HG02981 (cell line): ENCODE measurements around the gene GNPTAB.
A peak's percentile ranks its signal among the peaks of the same experiment; 100 is the strongest.

Source experiments
- ATAC-seq: cut with Tn5 transposase; IDR thresholded peaks from one replicate; pipeline ENCODE4 v1.9.1; 2021; ENCODE audit warnings: mild to moderate bottlenecking, moderate library complexity; ENCODE audit not compliant: unreplicated experiment

Gene GNPTAB

DNA sequence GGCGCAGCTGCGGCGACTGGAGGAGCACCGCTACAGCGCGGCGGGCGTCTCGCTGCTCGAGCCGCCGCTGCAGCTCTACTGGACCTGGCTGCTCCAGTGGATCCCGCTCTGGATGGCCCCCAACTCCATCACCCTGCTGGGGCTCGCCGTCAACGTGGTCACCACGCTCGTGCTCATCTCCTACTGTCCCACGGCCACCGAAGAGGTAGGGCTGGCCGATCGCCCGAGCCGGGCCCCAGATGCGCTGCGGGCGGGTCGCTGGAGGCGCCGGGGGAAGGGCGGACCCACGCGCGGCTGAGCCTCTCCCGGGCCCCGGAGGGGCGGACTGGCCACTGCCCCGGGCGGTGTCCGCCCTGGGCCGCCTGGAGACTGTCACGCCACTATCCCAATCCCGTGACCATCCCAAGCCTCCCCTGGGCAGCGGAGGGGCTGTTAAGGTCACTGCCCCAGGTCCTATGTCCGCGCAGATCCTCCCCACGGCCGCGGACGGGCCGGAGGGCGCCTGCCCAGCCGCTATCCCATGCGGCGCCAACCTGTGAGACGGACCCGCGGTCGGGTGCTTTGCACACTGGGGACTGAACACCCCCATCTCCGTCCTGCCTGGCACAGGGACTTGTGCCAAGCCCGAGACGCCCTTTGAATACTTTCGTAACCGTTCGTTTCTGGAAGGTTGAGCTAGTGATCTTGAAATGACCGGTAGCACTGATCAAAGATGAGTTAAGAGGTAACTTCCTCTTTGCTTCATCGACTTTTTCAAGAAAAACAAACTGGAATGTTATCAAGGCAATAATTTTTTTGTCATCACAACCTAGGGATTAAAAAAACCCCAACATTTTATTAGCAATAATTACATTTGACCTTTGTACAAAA is 132.6 kb downstream of the GNPTAB start:
- peak; percentile 29 for ATAC-seq

DNA sequence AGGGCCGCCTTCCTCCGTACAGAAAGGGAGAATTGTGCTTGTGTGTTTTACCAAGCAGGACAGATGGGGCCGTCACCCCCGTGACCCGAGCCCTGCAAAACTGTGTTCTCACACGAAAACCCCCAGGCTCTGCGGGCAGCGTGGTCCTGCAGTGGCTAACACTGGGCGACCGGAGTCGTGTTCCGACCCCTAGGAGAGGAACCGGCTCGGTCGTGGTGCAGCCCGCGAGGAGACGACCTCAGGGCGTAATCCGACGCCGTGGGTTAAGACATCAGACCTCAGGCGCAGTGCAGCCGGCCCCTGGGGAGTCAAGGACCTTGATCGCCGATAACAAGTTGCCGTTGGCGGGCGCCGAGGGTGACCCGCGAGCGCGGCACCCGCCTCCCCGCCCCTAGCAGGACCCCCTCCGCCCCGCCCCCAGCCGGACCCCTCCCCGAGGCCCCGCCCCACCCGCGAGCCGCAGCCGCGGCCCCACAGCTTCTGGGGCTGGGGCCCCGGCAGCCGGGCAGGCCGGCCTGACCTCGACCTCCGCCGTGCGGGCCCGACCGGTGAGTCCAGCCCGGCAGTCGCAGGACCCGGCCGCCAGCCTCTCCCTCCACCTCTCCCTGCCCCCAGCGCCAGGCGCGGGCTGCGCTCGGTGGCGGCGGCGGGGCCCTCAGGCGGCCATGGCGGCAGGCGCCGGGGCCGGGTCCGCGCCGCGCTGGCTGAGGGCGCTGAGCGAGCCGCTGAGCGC is 133.4 kb downstream of the GNPTAB start, which contains the start of gene CHPT1:
Gene CHPT1, plus strand, starts transcription at position 444 of the 733 bp plus-strand sequence. Its CDS starts 222 bp downstream, at position 666.
- ATAC-seq: peak; percentile 59

DNA sequence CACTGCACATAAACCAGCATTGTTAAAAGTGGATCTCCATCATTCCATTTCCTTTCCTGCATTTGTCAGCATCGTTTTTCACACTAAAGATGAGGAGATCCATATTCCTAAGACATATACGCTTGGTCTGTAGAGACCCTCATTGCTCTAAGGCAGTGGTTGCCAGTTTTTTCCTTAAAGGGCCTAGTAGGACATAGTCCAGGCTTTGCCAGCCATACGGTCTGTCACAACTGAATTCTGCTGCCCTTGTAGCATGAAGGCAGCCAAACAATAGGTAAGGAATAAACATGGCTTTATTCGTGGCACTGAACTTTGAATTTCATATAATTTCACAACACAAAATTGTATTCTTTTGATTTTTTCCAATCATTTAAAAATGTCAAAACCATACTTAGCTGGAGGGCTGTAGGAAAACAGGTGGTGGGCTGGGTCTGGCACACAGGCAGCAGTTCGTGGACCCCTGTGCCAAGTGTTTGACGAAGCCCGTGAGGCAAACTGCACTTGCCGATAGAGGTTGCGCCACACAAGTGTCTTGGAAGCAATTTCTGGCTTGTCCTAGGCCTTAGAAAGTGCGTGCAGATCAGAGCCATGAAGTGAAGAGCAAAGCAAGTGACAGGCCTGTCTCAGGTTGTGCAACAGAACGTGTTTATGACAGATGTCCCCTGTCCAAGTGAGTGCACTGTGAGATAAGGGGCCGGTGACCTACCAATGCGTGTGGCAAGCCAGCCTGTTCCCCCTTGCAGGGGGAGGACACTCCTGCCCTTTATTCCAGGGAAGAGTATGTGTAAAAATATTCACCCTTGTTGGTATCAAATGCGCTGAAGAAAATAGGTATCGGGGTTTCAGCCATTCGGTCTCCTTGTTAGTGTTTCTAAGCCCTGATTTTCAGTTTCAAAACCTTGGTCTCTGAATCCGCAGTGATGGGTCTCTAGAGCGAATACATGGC is 134.2 kb downstream of the GNPTAB start:
- ATAC-seq: peak; percentile 30

DNA sequence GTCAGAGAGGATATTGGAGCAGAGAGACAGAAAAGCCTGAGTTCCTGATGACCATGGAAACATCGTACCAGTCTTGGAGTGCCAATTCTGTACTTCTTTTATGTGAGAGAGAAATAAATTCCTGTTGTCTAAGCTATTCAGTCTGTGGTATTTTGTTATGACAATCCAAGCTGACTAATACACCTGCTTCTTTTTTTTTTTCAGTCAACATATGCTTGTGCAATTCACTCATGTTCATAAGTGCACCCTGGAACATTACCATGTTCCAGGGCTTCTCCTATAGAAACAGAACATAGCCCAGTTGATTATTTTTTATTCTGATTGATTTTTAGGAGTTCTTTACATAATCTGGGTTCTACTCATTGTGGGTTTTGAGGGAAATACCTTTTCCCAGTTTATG is 135.1 kb downstream of the GNPTAB start:
- ATAC-seq: no peak
